H1 (cell line): ENCODE measurements around the gene CXorf65.

Experiments
- CREB1 ChIP-seq: IDR thresholded peaks from 2 replicates; pipeline ENCODE4 v1.6.1; 2012; ENCODE audit warnings: inconsistent platforms
- EZH2 ChIP-seq: fragments of 200-600 bp; sonication (generic); IDR thresholded peaks from 2 replicates; pipeline ENCODE4 v1.7.1; 2012; ENCODE audit warnings: low read depth, mild to moderate bottlenecking, moderate library complexity, low read length, inconsistent platforms; ENCODE audit not compliant: severe bottlenecking
- JUND ChIP-seq: IDR thresholded peaks from 2 replicates; pipeline ENCODE4 v1.6.1; 2011; ENCODE audit warnings: mild to moderate bottlenecking, improper control_type of control experiment, low read length
- NRF1 ChIP-seq: IDR thresholded peaks from 2 replicates; pipeline ENCODE4 v1.6.1; 2011; ENCODE audit warnings: mild to moderate bottlenecking, low read depth, low read length, improper control_type of control experiment
- RAD21 ChIP-seq, 2 experiments: IDR thresholded peaks in 1 of 2; conservative IDR thresholded peaks in 1 of 2; 2 replicates each; pipeline ENCODE4 v1.6.1; 2011; ENCODE audit warnings: low read depth in 2 of 2, low read length in 2 of 2, improper control_type of control experiment in 1 of 2, inconsistent platforms in 1 of 2, mild to moderate bottlenecking in 1 of 2, moderate library complexity in 1 of 2
- TF ChIP-seq, protein P1 (sequence below), 3 experiments: IDR thresholded peaks; 1 replicate in 2 of 3; 2 replicates in 1 of 3; pipeline versions ENCODE4 v1.5.1 to v1.6.1; 2011; ENCODE audit warnings: low read length in 3 of 3, mild to moderate bottlenecking in 3 of 3, inconsistent platforms in 2 of 3, low read depth in 1 of 3, moderate library complexity in 1 of 3; ENCODE audit not compliant: insufficient read depth in 1 of 3; ENCODE audit errors: control extremely low read depth in 1 of 3

DNA sequence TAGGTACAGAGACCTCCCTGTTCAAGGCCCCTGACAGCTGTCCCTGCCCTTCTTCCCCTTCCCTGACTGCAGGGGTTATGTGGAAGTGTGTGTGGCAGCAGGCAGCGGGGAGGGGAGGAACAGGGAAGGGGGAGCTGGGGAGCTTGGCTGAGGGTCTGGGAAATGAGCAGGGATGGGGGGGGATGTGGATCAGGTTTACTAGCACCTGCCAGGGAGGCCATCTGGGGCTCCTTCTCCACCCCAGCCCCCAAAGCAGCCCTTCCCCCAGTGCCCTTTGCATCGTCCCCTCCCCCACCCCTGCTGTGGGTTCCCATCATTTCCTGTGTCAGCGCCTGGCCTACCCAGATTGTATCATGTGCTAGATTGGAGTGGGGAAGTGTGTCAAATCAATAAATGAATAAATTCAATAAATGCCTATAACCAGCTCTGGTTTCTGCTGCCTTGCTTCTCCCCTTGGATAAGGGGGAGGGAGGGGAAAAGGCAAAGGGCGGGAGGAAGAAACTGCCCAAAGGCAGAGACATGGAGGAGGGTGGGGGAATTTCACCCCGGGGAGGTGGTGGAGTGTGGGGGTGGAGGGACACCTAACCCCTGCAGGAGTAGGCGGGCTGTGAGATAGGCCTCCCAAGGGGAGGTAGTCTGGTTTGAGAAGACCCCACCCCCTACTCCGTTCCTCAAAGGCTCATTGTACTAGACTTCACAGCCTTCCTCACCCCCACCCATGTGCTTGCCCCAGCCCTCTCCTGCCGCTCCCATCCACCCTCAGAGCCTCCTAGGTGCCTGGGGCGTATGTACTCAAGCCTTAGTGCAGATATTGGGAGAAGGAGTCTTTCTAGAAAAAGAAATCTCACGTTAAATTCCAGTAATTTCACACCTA, 3.2 kb downstream of the CXorf65 start:
- no peak for TF ChIP-seq CREB1
- TF ChIP-seq, protein P1, sequence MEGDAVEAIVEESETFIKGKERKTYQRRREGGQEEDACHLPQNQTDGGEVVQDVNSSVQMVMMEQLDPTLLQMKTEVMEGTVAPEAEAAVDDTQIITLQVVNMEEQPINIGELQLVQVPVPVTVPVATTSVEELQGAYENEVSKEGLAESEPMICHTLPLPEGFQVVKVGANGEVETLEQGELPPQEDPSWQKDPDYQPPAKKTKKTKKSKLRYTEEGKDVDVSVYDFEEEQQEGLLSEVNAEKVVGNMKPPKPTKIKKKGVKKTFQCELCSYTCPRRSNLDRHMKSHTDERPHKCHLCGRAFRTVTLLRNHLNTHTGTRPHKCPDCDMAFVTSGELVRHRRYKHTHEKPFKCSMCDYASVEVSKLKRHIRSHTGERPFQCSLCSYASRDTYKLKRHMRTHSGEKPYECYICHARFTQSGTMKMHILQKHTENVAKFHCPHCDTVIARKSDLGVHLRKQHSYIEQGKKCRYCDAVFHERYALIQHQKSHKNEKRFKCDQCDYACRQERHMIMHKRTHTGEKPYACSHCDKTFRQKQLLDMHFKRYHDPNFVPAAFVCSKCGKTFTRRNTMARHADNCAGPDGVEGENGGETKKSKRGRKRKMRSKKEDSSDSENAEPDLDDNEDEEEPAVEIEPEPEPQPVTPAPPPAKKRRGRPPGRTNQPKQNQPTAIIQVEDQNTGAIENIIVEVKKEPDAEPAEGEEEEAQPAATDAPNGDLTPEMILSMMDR (IDR thresholded peaks at IDR 0.05; ENCODE audit: control extremely low read depth in 1 of 3, insufficient read depth in 1 of 3, low read depth in 1 of 3, low read length in 3 of 3) = no peak
- TF ChIP-seq EZH2 = no peak
- TF ChIP-seq RAD21 (IDR thresholded peaks at IDR 0.05 in 1 of 2, conservative IDR thresholded peaks at IDR 0.05 in 1 of 2; ENCODE audit: low read depth in 2 of 2, low read length in 2 of 2) = no peak
- TF ChIP-seq JUND = no peak
- TF ChIP-seq NRF1 = no peak
